GM19438 (cell line): ENCODE measurements around the gene SLC37A1.

ENCODE experiments used
- ATAC-seq: cut with Tn5 transposase; IDR thresholded peaks from one replicate; pipeline ENCODE4 v1.9.1; 2021; ENCODE audit warnings: low read depth; ENCODE audit not compliant: unreplicated experiment

The SLC37A1 gene

DNA sequence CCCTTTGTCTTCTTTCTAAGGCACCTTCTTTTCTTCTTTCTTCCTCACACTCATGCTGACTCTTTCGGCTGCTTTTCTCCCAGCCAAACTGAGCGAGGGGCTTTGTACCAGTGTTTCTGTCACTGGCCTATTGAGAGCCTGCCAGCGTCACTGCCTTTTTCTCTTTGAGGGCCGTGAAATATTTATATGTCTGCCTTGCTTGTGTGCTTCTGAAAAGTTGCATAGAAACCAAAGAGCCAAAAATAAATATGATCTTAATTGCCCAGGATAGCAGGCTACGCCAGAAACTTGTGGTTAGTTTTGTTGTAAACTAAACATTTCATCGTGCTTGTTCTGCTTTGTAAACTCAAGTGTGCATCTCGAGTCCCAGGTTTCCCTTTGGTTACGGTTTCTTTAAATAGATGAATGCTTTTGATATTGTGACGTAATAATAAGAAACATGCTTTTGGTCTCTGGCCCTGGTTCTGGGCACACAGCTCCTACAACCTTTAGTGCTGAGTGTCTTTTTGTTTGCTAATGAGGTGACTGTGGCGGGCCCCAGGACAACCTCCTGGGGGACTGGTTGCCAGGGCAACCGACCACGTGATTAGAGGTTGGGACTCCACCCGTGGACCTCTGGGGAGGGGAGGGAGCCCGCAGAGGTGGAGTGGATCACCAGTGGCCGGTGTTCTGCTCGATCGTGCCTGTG is 10.8 kb downstream of the SLC37A1 start:
- peak; percentile 59 for ATAC-seq

- peak; percentile 34 for ATAC-seq
Observed at GRCh38 chr21:42525029-42525581, 11.5 kb downstream of the SLC37A1 start.

DNA sequence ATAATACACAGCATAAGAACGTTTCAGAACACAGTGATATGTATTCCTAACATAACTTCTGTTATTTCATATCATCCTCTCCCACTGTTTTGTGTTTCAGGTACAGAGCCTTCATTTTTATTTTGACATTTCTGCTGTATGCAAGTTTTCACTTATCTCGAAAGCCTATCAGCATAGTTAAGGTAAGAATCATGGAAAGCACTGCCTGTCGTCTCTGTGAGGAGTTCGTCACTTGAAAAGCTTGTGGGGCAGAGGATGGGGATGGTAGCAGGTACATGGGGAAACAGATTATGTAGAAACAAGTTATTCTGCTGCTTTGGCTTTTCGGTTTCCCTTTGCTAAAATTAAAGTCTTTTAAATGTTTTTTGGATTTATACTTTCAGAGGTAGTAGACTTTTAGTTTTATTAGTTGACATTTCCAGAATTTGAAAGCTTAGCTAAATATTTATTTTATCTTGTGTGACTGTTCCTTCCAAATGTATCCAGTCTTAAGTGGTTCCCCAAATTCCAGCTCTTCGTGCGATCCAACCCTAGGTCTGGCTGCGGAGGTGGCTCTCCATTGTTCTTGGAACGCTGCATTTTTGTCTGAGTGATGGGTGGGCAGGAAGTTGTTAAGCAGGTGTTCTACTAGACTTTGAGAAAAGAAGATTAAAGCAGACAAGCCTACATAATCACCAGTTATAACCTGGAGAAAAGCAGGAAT is 12.2 kb downstream of the SLC37A1 start:
- ATAC-seq, result no peak

GRCh38 chr21:42526379-42526727 is 12.7 kb downstream of the SLC37A1 start:
- ATAC-seq, result no peak

DNA sequence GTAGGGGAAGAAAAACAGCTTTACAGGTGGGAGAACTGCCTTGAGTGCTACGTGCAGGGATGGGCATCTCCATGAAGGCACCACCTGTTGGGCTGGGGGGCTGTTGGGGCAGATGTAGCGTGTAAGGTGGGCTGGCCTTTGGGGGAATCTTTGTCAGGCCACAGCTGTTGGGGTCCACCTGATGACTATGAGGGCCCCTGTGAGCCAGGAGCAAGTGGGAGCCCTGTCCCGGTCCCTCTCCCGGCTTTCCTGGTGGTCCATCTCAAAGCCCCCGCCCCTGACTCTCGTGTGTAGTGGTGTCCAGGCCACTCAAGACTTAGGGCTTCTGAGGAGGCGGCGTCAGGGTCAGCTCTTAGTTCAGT is 13.5 kb downstream of the SLC37A1 start:
- no peak for ATAC-seq

DNA sequence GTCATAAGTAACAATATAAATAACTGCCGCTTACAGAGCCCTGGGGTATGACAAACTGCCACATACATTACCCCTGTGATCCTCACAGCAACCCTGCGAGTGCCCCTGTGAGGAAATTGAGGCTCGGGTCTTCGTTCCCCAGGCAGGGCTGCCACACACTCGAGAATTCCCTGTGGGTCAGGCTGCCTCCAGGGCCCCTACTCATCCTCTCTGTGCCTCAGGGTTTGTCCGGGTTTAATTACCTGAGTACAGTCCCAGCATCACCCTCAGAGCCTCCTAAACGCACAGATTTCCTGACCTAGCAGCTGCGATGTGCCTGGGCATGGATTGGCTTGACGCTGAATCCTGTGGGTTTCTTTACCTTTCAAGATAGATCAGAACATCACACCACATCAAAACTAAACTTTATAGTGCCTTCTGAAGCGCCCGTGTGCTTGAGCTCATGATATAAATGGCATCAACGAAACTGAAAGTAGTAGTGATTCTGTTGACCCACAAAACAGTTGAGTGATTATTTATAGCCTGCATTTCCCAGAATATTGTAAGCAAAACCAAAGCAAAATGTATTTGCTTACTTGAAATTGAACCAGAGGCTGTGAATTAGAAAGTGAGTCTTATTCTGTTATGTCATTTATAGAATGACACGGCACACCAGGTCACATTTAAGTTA is 14.0 kb downstream of the SLC37A1 start:
- no peak for ATAC-seq

DNA sequence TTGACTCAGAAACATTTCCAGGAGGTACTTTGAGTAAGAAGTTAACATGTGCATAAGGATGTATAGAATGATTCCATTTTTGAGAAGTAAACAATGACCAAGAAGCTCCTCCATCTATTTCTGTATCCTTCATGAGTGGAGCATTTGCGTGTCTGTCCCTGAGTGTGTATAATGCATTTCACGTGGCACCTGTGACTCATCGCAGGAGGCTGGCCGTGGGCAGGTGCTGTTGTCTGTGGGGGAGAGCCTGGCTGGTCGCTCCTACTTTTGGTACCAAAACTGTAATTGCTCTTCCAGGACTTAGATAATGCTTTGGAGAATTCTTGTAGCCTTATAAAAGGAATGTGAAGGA is 16.5 kb downstream of the SLC37A1 start:
- ATAC-seq, result no peak

DNA sequence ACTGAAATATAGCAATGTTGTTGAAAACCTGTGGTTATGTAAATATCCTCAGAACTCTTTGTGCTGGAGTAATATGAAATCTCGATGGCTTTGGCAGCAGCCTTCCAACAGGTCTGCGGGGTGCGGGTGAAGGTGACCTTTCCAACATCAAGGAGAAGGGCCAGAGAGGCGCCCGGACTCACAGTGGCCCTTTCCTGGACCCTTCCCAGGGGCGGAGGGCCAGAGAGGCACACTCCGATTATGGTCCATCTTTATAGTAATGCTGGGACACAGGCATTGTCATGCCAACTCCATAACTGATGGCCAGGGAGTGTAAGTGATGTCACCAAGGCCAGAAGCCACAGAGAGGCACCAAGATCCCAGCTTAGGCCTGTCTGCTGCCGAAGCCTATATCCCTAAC is 18.1 kb downstream of the SLC37A1 start:
- ATAC-seq, result no peak

DNA sequence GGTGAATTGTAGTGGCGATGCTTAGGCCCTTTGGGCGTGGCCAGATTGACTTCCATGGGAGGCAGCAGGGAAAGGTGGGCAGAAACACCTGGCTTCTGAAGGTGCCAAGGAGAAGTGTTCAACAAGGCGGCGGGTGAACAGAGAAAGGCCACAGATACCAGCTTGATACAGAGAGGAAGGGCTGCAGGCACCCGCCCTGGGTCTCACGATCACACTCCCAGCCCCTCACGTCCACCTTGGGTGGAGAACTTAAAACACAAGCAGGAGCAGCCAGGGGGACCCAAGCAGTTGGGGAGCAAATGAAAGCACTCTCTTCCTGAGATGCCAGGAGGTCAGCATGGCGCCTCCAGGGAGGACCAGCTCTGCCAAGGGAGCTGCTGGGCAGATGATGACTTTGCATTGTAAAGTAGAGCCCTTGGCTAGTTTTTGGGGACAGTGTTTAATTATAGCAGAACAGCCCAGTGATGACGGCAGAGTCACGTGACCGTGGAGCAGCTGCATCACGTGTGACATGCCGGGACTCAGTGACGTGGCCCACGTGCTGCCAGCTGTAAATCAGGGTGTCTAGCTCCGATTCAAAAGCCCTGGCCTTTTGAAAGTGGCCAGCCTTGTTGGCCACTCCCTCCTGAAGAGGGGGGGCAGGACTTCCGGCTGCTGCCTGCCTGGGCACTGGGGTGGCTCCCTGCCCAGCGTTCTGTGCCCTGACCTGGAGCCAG is 19.0 kb downstream of the SLC37A1 start:
- ATAC-seq, result no peak

DNA sequence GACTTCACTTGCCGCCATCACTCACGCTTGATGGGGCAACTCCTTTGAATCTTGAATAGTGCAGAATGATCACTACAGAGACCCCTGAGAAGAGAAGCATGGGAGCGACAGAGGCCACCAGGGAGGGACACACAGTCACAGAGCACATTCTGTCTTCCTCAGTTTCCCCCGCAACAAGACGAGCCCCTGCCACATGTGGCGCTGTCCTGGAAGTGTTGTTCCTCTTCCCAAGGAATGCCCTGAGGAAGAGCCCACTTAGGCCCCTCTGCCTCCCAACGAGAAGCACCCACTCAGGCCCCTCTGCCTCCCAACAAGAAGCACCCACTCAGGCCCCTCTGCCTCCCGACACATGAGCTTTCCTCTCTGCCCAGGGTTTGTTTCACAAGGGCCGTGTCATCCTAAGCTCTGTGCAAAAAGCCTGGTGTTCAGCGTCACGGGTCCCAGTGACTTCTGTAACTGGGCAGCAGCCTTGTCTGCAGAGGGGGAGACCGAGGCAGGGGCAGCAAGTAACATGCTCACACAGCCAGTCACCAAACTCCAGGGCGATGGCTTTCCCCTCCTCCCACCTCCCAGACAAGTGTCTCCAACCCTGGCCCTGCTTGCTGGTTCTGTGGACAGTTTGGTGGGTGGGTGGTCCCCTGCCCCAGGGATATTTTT is 19.8 kb downstream of the SLC37A1 start:
- no peak for ATAC-seq

DNA sequence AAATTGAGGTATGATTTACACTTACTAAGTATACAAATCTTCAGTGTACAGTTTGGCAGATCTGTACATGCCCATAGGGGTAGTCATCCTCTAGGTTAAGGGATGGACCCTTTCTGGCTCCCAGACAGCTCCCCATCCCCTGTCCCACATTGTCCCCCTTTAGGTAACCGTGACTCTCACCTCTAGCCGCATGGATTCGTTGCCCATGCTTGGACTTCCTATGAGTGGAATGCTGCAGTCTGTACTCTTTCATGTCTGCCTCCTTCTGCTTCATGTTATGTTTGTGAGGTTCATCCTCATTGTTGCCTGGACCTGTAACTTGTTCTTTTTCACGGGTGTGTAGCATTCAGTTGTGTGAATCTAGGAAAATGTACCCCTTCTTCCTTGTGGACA is 20.3 kb downstream of the SLC37A1 start:
- no peak for ATAC-seq

DNA sequence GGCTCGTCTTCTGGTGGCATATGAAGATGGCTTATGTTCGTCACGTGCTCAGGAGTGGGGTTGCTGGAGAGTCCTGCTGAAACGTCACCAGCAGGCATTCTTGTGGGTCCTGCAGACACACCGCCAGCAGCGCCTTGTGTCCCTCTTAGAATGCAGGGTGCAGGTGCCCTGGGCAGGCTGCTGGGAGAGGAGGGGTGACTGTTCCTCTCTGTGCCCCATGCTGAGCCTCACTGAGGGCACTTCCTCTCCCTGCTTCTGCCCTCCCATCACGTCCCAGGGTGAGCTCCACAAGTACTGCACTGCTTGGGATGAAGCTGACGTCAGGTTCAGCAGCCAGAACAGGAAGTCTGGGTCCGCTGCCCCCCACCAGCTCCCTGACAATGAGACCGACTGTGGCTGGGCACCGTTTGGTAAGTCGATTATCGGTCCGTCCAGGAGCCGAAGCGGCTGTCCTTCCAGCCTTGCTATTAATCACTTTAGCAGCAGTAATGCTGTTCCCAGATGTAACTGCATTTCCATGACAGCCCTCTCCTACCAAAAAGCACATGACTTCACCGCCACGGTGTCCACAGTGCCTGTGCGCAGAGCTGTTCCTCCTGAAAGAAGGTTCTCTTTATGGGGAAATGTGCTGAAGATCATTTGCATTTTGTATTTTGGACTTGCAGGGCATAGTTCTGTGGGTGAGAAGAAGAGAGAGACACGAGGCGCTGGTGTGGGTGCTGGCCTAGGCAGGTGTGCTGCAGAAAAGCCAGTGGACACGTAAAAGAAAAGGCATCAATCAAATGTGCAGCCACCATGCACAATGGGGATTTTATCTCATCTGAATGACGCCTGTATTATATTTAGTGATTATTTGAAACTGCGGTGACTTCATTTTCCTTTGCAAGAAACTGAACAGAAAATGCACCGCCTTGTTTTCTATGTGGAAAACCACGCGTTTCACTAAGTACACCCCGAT is 21.0 kb downstream of the SLC37A1 start:
- peak; percentile 38 for ATAC-seq

- peak; percentile 46 for ATAC-seq
Observed at GRCh38 chr21:42535602-42536171, 22.0 kb downstream of the SLC37A1 start.

DNA sequence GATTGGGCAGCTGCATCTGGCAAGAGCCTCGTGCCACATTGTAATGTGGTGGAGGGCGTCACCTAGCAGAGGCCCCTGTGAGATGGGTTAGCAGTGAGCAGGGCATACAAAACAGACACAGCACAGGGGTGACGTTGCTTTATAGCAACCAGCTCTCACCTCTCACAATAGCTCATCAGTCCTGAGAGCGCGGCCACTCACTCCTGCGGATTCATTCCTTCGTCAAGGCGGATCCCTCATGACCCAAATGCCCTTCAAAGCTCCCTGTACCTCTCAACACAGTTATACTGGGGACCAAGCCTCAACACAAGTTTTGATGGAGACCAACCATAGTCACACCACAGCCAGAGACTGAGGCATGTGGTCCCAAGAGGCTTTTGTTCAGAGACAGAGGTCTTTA is 22.9 kb downstream of the SLC37A1 start:
- ATAC-seq, result no peak

DNA sequence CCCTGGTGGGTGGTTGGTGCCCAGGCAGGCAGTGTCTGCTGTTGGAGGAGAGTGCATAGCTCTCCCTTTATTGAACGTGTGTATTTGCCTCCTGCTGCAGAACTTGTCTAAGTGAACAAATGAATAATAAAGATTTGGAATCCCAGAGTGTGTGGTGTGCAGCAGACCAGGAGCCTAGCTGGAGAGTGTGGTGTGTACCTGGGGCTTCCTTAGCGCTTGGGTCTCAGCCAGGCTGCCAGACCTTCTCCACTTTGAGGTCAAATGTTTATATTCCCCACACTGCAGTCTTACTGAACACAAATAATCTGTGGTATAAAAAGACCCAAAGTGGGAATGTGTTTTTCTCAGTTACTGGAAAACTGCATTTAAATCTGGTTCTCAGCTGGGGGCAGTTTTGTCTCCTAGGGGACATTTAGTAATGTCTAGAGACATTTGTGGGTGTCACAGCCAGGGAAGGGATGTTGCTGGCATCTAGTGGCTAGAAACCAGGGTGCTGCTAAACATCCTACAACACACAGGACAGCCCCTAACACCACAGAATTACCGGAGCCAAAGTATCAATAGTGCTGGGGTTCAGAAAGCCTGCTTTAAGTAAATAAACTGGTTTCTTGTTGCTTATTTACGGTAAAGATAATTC is 23.6 kb downstream of the SLC37A1 start:
- ATAC-seq, result no peak

- no peak for ATAC-seq
Observed at GRCh38 chr21:42538479-42539275, 25.0 kb downstream of the SLC37A1 start.

DNA sequence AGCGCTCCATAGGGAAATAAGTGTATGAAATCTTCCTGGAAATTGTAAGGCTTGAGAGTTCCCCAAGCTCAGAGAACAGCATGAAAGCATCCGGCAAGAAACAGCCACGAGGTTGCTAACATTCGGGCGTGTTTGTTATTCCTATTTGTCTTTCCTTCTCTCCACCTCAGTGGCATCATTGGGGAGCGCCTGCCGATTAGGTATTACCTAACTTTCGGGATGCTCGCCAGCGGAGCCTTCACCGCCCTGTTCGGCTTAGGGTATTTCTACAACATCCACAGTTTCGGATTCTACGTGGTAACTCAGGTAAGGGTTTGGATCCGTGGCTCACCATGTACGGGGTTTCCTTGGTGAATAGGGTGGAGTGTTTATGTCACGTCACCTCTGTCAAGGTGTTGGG is 25.7 kb downstream of the SLC37A1 start:
- no peak for ATAC-seq

GRCh38 chr21:42539931-42540343 is 26.3 kb downstream of the SLC37A1 start:
- no peak for ATAC-seq
